Activated naive CD8-positive, alpha-beta T cell treated with anti-CD3 and anti-CD28 coated beads, Interleukin-2, amount 50 U/mL, for 24 hours (primary cell): Measurements from ENCODE around the gene VASN.
"Not testable (repeated sequence)": the region's sequence is repeated elsewhere in the genome, so short reads cannot be mapped to it uniquely, and the experiment has no call there.

Experiments
- ATAC-seq: fragments of 150-1000 bp; cut with Tn5 transposase; one replicate; pipeline ENCODE4 v1.10.0; 2021
- DNase-seq: peaks from one replicate; pipeline ENCODE4 v3.0.0; 2021
- H3K27ac Mint-ChIP-seq: one replicate; pipeline ENCODE4 v1.8.0; 2021; ENCODE audit warnings: mild to moderate bottlenecking, mixed read lengths
- H3K27me3 Mint-ChIP-seq: one replicate; pipeline ENCODE4 v1.8.0; 2021; ENCODE audit warnings: mixed read lengths
- H3K36me3 Mint-ChIP-seq: one replicate; pipeline ENCODE4 v1.8.0; 2021; ENCODE audit warnings: low read depth, mixed read lengths
- H3K4me1 Mint-ChIP-seq: one replicate; pipeline ENCODE4 v1.8.0; 2021; ENCODE audit warnings: mixed read lengths
- H3K4me3 Mint-ChIP-seq: one replicate; pipeline ENCODE4 v1.8.0; 2021; ENCODE audit warnings: mild to moderate bottlenecking, moderate library complexity, mixed read lengths
- H3K9me3 Mint-ChIP-seq: one replicate; pipeline ENCODE4 v1.8.0; 2021; ENCODE audit warnings: mixed read lengths

The VASN gene

DNA sequence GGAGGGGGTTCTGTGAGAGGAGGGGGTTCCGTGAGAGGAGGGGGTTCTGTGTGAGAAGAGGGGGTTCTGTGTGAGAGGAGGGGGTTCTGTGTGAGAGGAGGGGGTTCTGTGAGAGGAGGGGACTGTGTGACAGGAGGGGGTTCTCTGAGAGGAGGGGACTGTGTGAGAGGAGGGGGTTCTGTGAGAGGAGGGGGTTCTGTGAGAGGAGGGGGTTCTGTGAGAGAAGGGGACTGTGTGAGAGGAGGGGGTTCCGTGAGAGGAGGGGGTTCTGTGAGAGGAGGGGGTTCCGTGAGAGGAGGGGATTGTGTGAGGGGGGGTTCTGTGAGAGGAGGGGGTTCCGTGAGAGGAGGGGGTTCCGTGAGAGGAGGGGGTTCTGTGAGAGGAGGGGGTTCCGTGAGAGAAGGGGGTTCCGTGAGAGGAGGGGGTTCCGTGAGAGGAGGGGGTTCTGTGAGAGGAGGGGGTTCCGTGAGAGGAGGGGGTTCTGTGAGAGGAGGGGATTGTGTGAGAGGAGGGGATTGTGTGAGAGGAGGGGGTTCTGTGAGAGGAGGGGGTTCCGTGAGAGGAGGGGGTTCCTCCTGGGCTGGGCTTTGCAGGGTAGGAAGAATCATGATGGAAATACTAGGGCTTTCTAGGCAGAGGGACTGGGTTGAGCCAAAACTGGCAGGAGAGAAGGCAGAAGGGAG is 27.2 kb upstream of the VASN start:
- H3K4me1 Mint-ChIP-seq = peaks cover 13% of the 10 kb centered on the region
- not testable (repeated sequence) for H3K27ac Mint-ChIP-seq

DNA sequence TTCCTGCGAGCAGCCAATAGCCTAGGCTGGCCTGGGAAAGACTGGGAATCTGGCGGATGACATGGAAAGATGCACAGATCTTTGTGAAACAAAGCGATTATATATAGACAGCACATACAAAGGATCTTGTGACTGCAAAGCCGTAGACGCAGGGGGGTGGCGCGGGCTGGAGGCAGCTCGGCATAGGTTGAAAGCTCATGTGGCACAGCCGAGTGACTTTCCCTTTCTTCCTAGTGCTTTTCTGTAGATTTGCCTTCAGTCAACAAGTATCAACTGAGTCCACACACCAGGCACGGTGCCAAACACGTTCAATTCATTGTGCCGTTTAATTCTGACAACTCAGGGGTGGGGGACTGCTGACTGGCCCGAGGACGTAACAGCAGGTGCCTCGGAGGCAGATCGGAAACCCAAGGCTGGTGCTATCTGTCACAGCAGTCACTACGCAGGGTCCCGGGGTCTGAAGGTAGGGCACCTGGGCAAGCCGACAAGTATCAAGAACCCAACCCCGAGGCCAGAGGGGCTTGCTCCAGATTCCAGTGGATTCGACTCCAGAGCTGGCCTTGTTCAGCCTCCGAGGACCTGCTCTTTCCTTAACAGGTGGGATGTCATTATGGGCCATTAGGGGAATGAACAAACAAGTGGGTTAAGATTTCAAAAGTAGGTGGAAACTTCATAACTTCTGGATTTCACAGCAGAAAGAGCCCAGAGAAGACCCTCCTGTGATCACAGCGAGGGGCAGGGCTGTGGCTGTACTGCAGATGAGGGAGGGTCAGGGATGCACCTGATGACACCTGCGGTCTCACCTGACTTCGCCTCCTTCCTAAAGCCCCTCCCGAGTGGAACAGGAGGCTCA is 26.4 kb upstream of the VASN start:
- no peak overlapping the region for H3K27ac Mint-ChIP-seq
- ATAC-seq (no peak), DNase-seq (no peak)
- H3K4me1 Mint-ChIP-seq = peaks cover 18% of the 10 kb centered on the region
- H3K4me3 Mint-ChIP-seq = no peak overlapping the region
- H3K36me3 Mint-ChIP-seq = peaks cover 5% of the 10 kb centered on the region
- no peaks in the 10 kb centered on the region for H3K9me3 Mint-ChIP-seq
- no peaks in the 10 kb centered on the region for H3K27me3 Mint-ChIP-seq

More for the DNA sequence above, 27.2 kb upstream of the VASN start:
- H3K9me3 Mint-ChIP-seq, ATAC-seq, DNase-seq, H3K27me3 Mint-ChIP-seq, H3K4me3 Mint-ChIP-seq, H3K36me3 Mint-ChIP-seq: not testable (repeated sequence)

- no peak overlapping the region for H3K4me3 Mint-ChIP-seq
- ATAC-seq = no peak
Measured at GRCh38 chr16:4345836-4346781, 25.5 kb upstream of the VASN start.

DNA sequence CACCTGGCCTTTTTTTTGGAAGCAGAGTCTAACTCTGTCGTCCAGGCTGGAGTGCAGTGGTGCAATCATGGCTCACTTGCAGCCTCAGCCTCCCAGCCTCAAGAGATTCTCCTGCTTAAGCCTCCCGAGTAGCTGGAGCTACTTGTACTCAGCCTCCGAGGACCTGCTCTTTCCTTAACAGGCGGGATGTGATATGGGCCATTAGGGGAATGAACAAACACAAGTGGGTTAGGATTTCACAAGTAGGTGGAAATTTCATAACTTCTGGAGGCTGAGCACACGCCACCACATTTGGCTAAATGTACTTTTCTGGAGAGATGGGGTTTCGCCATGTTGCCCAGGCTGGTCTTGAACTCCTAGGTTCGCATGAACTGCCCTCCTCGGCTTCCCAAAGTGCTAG is 24.6 kb upstream of the VASN start:
- Mint-ChIP-seq H3K9me3 (no peaks in the 10 kb centered on the region), H3K4me1 (peaks cover 27% of the 10 kb centered on the region), H3K36me3 (peaks cover 7% of the 10 kb centered on the region), H3K27me3 (no peaks in the 10 kb centered on the region), H3K27ac (no peak overlapping the region), H3K4me3 (no peak overlapping the region)
- ATAC-seq = no peak
- no peak for DNase-seq

More at GRCh38 chr16:4345836-4346781, 25.5 kb upstream of the VASN start:
- Mint-ChIP-seq H3K27ac (peak overlapping the region; percentile 22), H3K36me3 (peaks cover 6% of the 10 kb centered on the region), H3K9me3 (no peaks in the 10 kb centered on the region), H3K27me3 (no peaks in the 10 kb centered on the region), H3K4me1 (peaks cover 18% of the 10 kb centered on the region)
- no peak for DNase-seq

- ATAC-seq (no peak), DNase-seq (no peak)
- Mint-ChIP-seq H3K27me3 (no peaks in the 10 kb centered on the region), H3K27ac (no peak overlapping the region), H3K4me1 (peaks cover 27% of the 10 kb centered on the region), H3K36me3 (peaks cover 7% of the 10 kb centered on the region), H3K9me3 (no peaks in the 10 kb centered on the region), H3K4me3 (peak overlapping the region; percentile 7)
Measured at GRCh38 chr16:4347765-4348509, 23.7 kb upstream of the VASN start.

GRCh38 chr16:4349332-4349731 is 22.3 kb upstream of the VASN start:
- H3K27ac Mint-ChIP-seq = no peak overlapping the region
- peak overlapping the region; percentile 54 for H3K4me3 Mint-ChIP-seq
- ATAC-seq (no peak), DNase-seq (no peak)
- H3K9me3 Mint-ChIP-seq = no peaks in the 10 kb centered on the region
- H3K27me3 Mint-ChIP-seq = no peaks in the 10 kb centered on the region
- peaks cover 12% of the 10 kb centered on the region for H3K36me3 Mint-ChIP-seq
- H3K4me1 Mint-ChIP-seq = peaks cover 27% of the 10 kb centered on the region

DNA sequence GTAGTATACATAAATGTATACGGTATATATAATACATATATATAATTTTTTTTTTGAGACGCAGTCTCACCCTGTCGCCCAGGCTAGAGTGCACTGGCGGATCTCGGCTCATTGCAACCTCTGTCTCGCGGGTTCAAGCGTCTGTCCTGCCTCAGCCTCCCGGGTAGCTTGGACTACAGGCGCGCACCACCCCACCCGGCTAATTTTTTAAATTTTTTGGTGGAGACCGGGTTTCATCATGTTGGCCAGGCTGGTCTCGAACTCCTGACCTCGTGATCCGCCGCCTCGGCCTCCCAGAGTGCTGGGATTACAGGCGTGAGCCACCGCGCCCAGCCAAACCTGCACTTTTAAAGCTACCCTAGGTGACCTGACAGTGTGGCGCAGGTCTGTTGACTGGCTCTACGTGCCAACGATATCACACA is 21.3 kb upstream of the VASN start:
- DNase-seq (no peak), ATAC-seq (peak; percentile 3)
- peaks cover 15% of the 10 kb centered on the region for H3K36me3 Mint-ChIP-seq
- no peaks in the 10 kb centered on the region for H3K27me3 Mint-ChIP-seq
- peak overlapping the region; percentile 95 for H3K4me3 Mint-ChIP-seq
- peak overlapping the region; percentile 95 for H3K27ac Mint-ChIP-seq
- peaks cover 27% of the 10 kb centered on the region for H3K4me1 Mint-ChIP-seq
- H3K9me3 Mint-ChIP-seq = no peaks in the 10 kb centered on the region

- peak within 1 kb of the TSS; percentile 95 for H3K27ac Mint-ChIP-seq
- DNase-seq (peak; percentile 100), ATAC-seq (peak; percentile 90)
- H3K27me3 Mint-ChIP-seq = no peaks in the 10 kb centered on the region
- no peaks in the 10 kb centered on the region for H3K9me3 Mint-ChIP-seq
- peaks cover 15% of the 10 kb centered on the region for H3K36me3 Mint-ChIP-seq
- H3K4me1 Mint-ChIP-seq = peaks cover 27% of the 10 kb centered on the region
- H3K4me3 Mint-ChIP-seq = peak within 1 kb of the TSS; percentile 95
Measured at GRCh38 chr16:4350787-4351659, 20.6 kb upstream of the VASN start, which contains the start of gene PAM16. Gene PAM16, minus strand, starts transcription at chr16:4351321. Its CDS starts 87 bp downstream, at chr16:4351234.

GRCh38 chr16:4351880-4352279 is 19.8 kb upstream of the VASN start:
- ATAC-seq (no peak), DNase-seq (no peak)
- no peaks in the 10 kb centered on the region for H3K9me3 Mint-ChIP-seq
- H3K36me3 Mint-ChIP-seq = peaks cover 15% of the 10 kb centered on the region
- H3K27me3 Mint-ChIP-seq = no peaks in the 10 kb centered on the region
- peak overlapping the region; percentile 95 for H3K4me3 Mint-ChIP-seq
- H3K27ac Mint-ChIP-seq = peak overlapping the region; percentile 95
- H3K4me1 Mint-ChIP-seq = peaks cover 27% of the 10 kb centered on the region

GRCh38 chr16:4352843-4353242 is 18.8 kb upstream of the VASN start:
- Mint-ChIP-seq H3K27me3 (no peaks in the 10 kb centered on the region), H3K9me3 (no peaks in the 10 kb centered on the region), H3K4me1 (peaks cover 21% of the 10 kb centered on the region), H3K4me3 (no peak overlapping the region), H3K27ac (no peak overlapping the region), H3K36me3 (peaks cover 14% of the 10 kb centered on the region)
- ATAC-seq (no peak), DNase-seq (no peak)

- H3K4me1 Mint-ChIP-seq = peaks cover 17% of the 10 kb centered on the region
- H3K27me3 Mint-ChIP-seq = no peaks in the 10 kb centered on the region
- DNase-seq (no peak), ATAC-seq (no peak)
- no peaks in the 10 kb centered on the region for H3K9me3 Mint-ChIP-seq
- peak overlapping the region; percentile 29 for H3K27ac Mint-ChIP-seq
- H3K36me3 Mint-ChIP-seq = peaks cover 10% of the 10 kb centered on the region
- H3K4me3 Mint-ChIP-seq = no peak overlapping the region
Measured at GRCh38 chr16:4353675-4354074, 18.0 kb upstream of the VASN start.

- DNase-seq (no peak), ATAC-seq (no peak)
- Mint-ChIP-seq H3K4me1 (peaks cover 11% of the 10 kb centered on the region), H3K27ac (no peak overlapping the region), H3K27me3 (no peaks in the 10 kb centered on the region), H3K4me3 (no peak overlapping the region), H3K9me3 (no peaks in the 10 kb centered on the region), H3K36me3 (peaks cover 14% of the 10 kb centered on the region)
Measured at GRCh38 chr16:4354512-4355409, 16.9 kb upstream of the VASN start.
